A673 (cell line): ENCODE measurements around the gene PELI2. TPM values are rescaled to one million over a fixed set of nuclear protein-coding genes. Genes with fewer than 3 reads are reported as not detected.

Source experiments
- BruUV-seq: library from RNA; stranded (reverse); fragments of 400-500 nt; replicated peaks from 2 replicates; lab custom pipeline; 2021; lab: Mats Ljungman, UMichigan
- CTCF ChIA-PET: fragments of 300-600 bp; sonication (Branson Sonifier 250); formaldehyde crosslinking; loops from one replicate; lab custom pipeline; 2022; ENCODE audit warnings: antibody characterized with exemption; lab: Charles Lee
- POLR2A ChIA-PET: fragments of 300-600 bp; sonication (Branson Sonifier 250); formaldehyde crosslinking; loops from one replicate; lab custom pipeline; 2022; ENCODE audit warnings: antibody characterized with exemption; ENCODE audit not compliant: low non-redundant PET; lab: Charles Lee
- DNase-seq: peaks from one replicate; pipeline ENCODE4 v3.0.0-alpha.2; 2015; ENCODE audit warnings: low spot score
- H3K27ac ChIP-seq: fragments of 200-600 bp; sonication (generic); 2 replicates; pipeline ENCODE4 v1.5.1; 2016; ENCODE audit warnings: mixed run types, low read depth, mild to moderate bottlenecking, mixed read lengths, antibody characterized with exemption, low read length; ENCODE audit not compliant: poor library complexity, severe bottlenecking
- H3K27me3 ChIP-seq: fragments of 200-600 bp; sonication (generic); replicated peaks from 2 replicates; pipeline ENCODE4 v1.6.1; 2017; ENCODE audit warnings: mixed run types, low read depth, mild to moderate bottlenecking, mixed read lengths, antibody characterized with exemption, low read length; ENCODE audit not compliant: insufficient read depth, poor library complexity
- H3K36me3 ChIP-seq: fragments of 200-600 bp; sonication (generic); 2 replicates; pipeline ENCODE4 v1.6.1; 2016; ENCODE audit warnings: mixed run types, mild to moderate bottlenecking, mixed read lengths, antibody characterized with exemption, low read length; ENCODE audit not compliant: insufficient read depth, poor library complexity, severe bottlenecking
- H3K4me1 ChIP-seq: fragments of 200-600 bp; sonication (generic); 2 replicates; pipeline ENCODE4 v1.6.1; 2017; ENCODE audit warnings: mixed run types, mild to moderate bottlenecking, mixed read lengths, antibody characterized with exemption, low read length; ENCODE audit not compliant: insufficient read depth, poor library complexity, severe bottlenecking
- H3K4me3 ChIP-seq: fragments of 200-600 bp; sonication (generic); 2 replicates; pipeline ENCODE4 v1.5.1; 2016; ENCODE audit warnings: low read depth, mixed run types, mild to moderate bottlenecking, mixed read lengths, low read length; ENCODE audit not compliant: poor library complexity, severe bottlenecking
- H3K9me3 ChIP-seq: fragments of 200-600 bp; sonication (generic); 2 replicates; pipeline ENCODE4 v1.6.1; 2016; ENCODE audit warnings: mixed run types, low read depth, mild to moderate bottlenecking, mixed read lengths, antibody characterized with exemption, low read length; ENCODE audit not compliant: poor library complexity, severe bottlenecking
- CTCF ChIP-seq: fragments of 300-800, 200-600 bp; sonication (generic); conservative IDR thresholded peaks from 2 replicates; pipeline ENCODE4 v1.5.1; 2017; ENCODE audit warnings: low read depth, mild to moderate bottlenecking, antibody characterized with exemption, low read length, moderate library complexity, mixed read lengths
- EZH2 ChIP-seq: fragments of 200-600 bp; sonication (generic); IDR thresholded peaks from 2 replicates; pipeline ENCODE4 v1.6.1; 2017; ENCODE audit warnings: borderline replicate concordance, low read depth, mild to moderate bottlenecking, mixed read lengths, antibody characterized with exemption, low read length; ENCODE audit not compliant: poor library complexity, severe bottlenecking
- intact Hi-C: fragments of 100-400 bp; cut with micrococcal nuclease; formaldehyde crosslinking; loops from one replicate; pipeline ENCODE4 v1.10.0; 2022; ENCODE audit not compliant: unreplicated experiment
- total RNA-seq: library from RNA; stranded (reverse); gene quantifications from 2 replicates; pipeline ENCODE4 v1.2.3, GENCODE V29; 2021

PELI2 gene
- total RNA-seq, 1 experiment from 2014 or later, result 5.5 TPM

- BruUV-seq, result no TSS peak
Measured at GRCh38 chr14:56212521-56212920, 94.3 kb downstream of the PELI2 start.

GRCh38 chr14:56213306-56213705, 95.1 kb downstream of the PELI2 start:
- DNase-seq, result no peak
- CTCF ChIA-PET, result no interaction called here
- intact Hi-C loops, result no loop called here
- TF ChIP-seq EZH2, result no peak
- TF ChIP-seq CTCF, result no peak
- POLR2A ChIA-PET, result no interaction called here
- Histone ChIP-seq H3K27me3 (no peaks in the 10 kb centered on the region), H3K4me1 (peaks cover 10% of the 10 kb centered on the region), H3K4me3 (no peak overlapping the region), H3K9me3 (no peaks in the 10 kb centered on the region), H3K27ac (no peak overlapping the region), H3K36me3 (no peaks in the 10 kb centered on the region)
- no TSS peak for BruUV-seq

More at GRCh38 chr14:56212521-56212920, 94.3 kb downstream of the PELI2 start:
- DNase-seq, result no peak
- no peak overlapping the region for H3K27ac ChIP-seq
- no peaks in the 10 kb centered on the region for H3K27me3 ChIP-seq
- ChIA-PET POLR2A (no interaction called here), CTCF (no interaction called here)
- no peak for TF ChIP-seq CTCF
- H3K9me3 ChIP-seq, result no peaks in the 10 kb centered on the region
- H3K4me1 ChIP-seq, result peaks cover 10% of the 10 kb centered on the region
- intact Hi-C loops, result no loop called here
- H3K4me3 ChIP-seq, result no peak overlapping the region
- H3K36me3 ChIP-seq, result no peaks in the 10 kb centered on the region

GRCh38 chr14:56215180-56215579, 97.0 kb downstream of the PELI2 start:
- ChIA-PET CTCF (no interaction called here), POLR2A (no interaction called here)
- TF ChIP-seq EZH2 (no peak), CTCF (no peak)
- Histone ChIP-seq H3K4me1 (peaks cover 10% of the 10 kb centered on the region), H3K27me3 (no peaks in the 10 kb centered on the region), H3K36me3 (no peaks in the 10 kb centered on the region), H3K4me3 (no peak overlapping the region), H3K27ac (no peak overlapping the region), H3K9me3 (no peaks in the 10 kb centered on the region)
- DNase-seq, result no peak
- intact Hi-C loops, result no loop called here
- BruUV-seq, result no TSS peak
